Peyer's patch (tissue), 4 donors: ENCODE data around the gene SKI. TPM values are rescaled to one million over a fixed set of nuclear protein-coding genes. Genes with fewer than 3 reads are reported as not detected.

Experiments
- DNase-seq, 3 donors: peaks; one replicate each; pipeline ENCODE4 v3.0.0-alpha.2; 2017 to 2019
- H3K27ac ChIP-seq, 4 donors: fragments of 200-600 bp; sonication (generic); one replicate each; pipeline ENCODE4 v1.5.1; 2016 to 2019
- H3K27me3 ChIP-seq, 2 donors: fragments of 200-600 bp; sonication (generic); one replicate each; pipeline ENCODE4 v1.5.1; 2019
- H3K36me3 ChIP-seq, 3 donors: fragments of 200-600 bp; sonication (generic); one replicate each; pipeline ENCODE4 v1.5.1; 2016 to 2019
- H3K4me1 ChIP-seq, 4 donors: fragments of 200-600 bp; sonication (generic); one replicate each; pipeline ENCODE4 v1.5.1; 2016 to 2019
- H3K4me3 ChIP-seq, 4 donors: fragments of 200-600 bp; sonication (generic); 1 replicate in 3 of 4; 2 replicates in 1 of 4; pipeline ENCODE4 v1.5.1; 2016 to 2019; ENCODE audit warnings: mild to moderate bottlenecking in 1 of 4
- H3K9me3 ChIP-seq, 4 donors: fragments of 200-600 bp; sonication (generic); one replicate each; pipeline ENCODE4 v1.5.1; 2016 to 2019; ENCODE audit warnings: mild to moderate bottlenecking in 1 of 4
- CTCF ChIP-seq, 6 experiments: fragments of 450-650 bp in 4 of 6; fragments of 200-600 bp in 2 of 6; sonication (generic) in 1 of 6; IDR thresholded peaks; one replicate each; pipeline ENCODE4 v1.5.1; 2017 to 2019; ENCODE audit warnings: antibody characterized with exemption in 6 of 6, mild to moderate bottlenecking in 3 of 6, moderate library complexity in 1 of 6
- POLR2A ChIP-seq, 2 donors: fragments of 450-650 bp; IDR thresholded peaks; one replicate each; pipeline ENCODE4 v1.5.1; 2017; ENCODE audit warnings: antibody characterized with exemption in 2 of 2, mild to moderate bottlenecking in 2 of 2, moderate library complexity in 2 of 2
- total RNA-seq, 4 donors: library from RNA; depleted of rRNA; stranded (reverse); fragments of >200 nt; gene quantifications; one replicate each; pipeline ENCODE4 v1.1.0, GENCODE V29; 2016

SKI gene
- total RNA-seq = 10 to 100 TPM; 20.1 to 41.5 (median 37.1) TPM

GRCh38 chr1:2228157-2228594, at the start of gene SKI:
Gene SKI, plus strand, starts transcription at chr1:2228319. Its CDS starts 448 bp downstream, at chr1:2228767.
- Histone ChIP-seq H3K36me3 (no peaks in the 10 kb centered on the region), H3K4me3 (peak within 1 kb of the TSS; percentile 87 to 97 (median 92)), H3K27me3 (no peaks in the 10 kb centered on the region), H3K27ac (peak within 1 kb of the TSS; percentile 94 to 100 (median 98)), H3K9me3 (no peaks in the 10 kb centered on the region), H3K4me1 (peaks cover 8 to 39% (median 35%) of the 10 kb centered on the region in 4 donors)
- TF ChIP-seq CTCF (IDR thresholded peaks at IDR 0.05) (no peak), POLR2A (IDR thresholded peaks at IDR 0.05) (no peak)
- no peak for DNase-seq

GRCh38 chr1:2178875-2179274, 49.2 kb upstream of the SKI start:
- TF ChIP-seq POLR2A (IDR thresholded peaks at IDR 0.05) (no peak), CTCF (IDR thresholded peaks at IDR 0.05) (no peak)
- Histone ChIP-seq H3K4me1 (peaks cover 0 to 3% (median 0%) of the 10 kb centered on the region in 4 donors), H3K9me3 (no peaks in the 10 kb centered on the region), H3K27me3 (no peaks in the 10 kb centered on the region), H3K4me3 (no peak overlapping the region), H3K36me3 (peaks cover 0 to 27% (median 0%) of the 10 kb centered on the region in 3 donors), H3K27ac (no peak overlapping the region)
- no peak for DNase-seq

GRCh38 chr1:2179283-2180013, 48.7 kb upstream of the SKI start:
- no peaks in the 10 kb centered on the region for H3K4me1 ChIP-seq
- H3K9me3 ChIP-seq = no peaks in the 10 kb centered on the region
- no peaks in the 10 kb centered on the region for H3K27me3 ChIP-seq
- no peak overlapping the region for H3K27ac ChIP-seq
- H3K36me3 ChIP-seq = peaks cover 0 to 33% (median 0%) of the 10 kb centered on the region in 3 donors
- DNase-seq = no peak
- TF ChIP-seq CTCF (IDR thresholded peaks at IDR 0.05) (no peak), POLR2A (IDR thresholded peaks at IDR 0.05) (no peak)
- H3K4me3 ChIP-seq = no peak overlapping the region

- DNase-seq = no peak
- Histone ChIP-seq H3K27me3 (no peaks in the 10 kb centered on the region), H3K27ac (no peak overlapping the region), H3K4me1 (no peaks in the 10 kb centered on the region), H3K36me3 (peaks cover 0 to 42% (median 0%) of the 10 kb centered on the region in 3 donors), H3K9me3 (no peaks in the 10 kb centered on the region), H3K4me3 (no peak overlapping the region)
- no peak for TF ChIP-seq CTCF (IDR thresholded peaks at IDR 0.05)
- no peak for TF ChIP-seq POLR2A (IDR thresholded peaks at IDR 0.05)
Measured at GRCh38 chr1:2180297-2181245, 47.5 kb upstream of the SKI start.

GRCh38 chr1:2181271-2181670, 46.8 kb upstream of the SKI start:
- Histone ChIP-seq H3K27me3 (no peaks in the 10 kb centered on the region), H3K36me3 (peaks cover 0 to 40% (median 0%) of the 10 kb centered on the region in 3 donors), H3K4me3 (no peak overlapping the region), H3K9me3 (no peaks in the 10 kb centered on the region), H3K27ac (no peak overlapping the region), H3K4me1 (no peaks in the 10 kb centered on the region)
- TF ChIP-seq CTCF (IDR thresholded peaks at IDR 0.05) (no peak), POLR2A (IDR thresholded peaks at IDR 0.05) (no peak)
- DNase-seq = no peak
